K562 (cell line): Measurements from ENCODE around the gene NCCRP1.

ENCODE experiments used
- CTBP1 ChIP-seq: fragments of 450-650 bp; IDR thresholded peaks from 2 replicates; pipeline ENCODE4 v1.6.1; 2016; ENCODE audit warnings: borderline replicate concordance
- HIVEP1 ChIP-seq: fragments of 250-450 bp; sonication (Bioruptor Pico); IDR thresholded peaks from 2 replicates; pipeline ENCODE4 v1.4.0; 2020; ENCODE audit warnings: mild to moderate bottlenecking
- POLR2G ChIP-seq: fragments of 200-400 bp; formaldehyde crosslinking; IDR thresholded peaks from 2 replicates; pipeline ENCODE4 v1.6.1; 2017; ENCODE audit warnings: low read depth, mild to moderate bottlenecking, antibody characterized with exemption, low read length, moderate library complexity
- POU5F1 ChIP-seq: fragments of 150-350 bp; IDR thresholded peaks from 2 replicates; pipeline ENCODE4 v1.6.1; 2014; ENCODE audit warnings: borderline replicate concordance, low read length, low read depth, mild to moderate bottlenecking; ENCODE audit not compliant: partially characterized antibody
- TARDBP ChIP-seq: fragments of 450-650 bp; IDR thresholded peaks from 2 replicates; pipeline ENCODE4 v1.6.1; 2016
- WHSC1 ChIP-seq: IDR thresholded peaks from one replicate; pipeline ENCODE4 v1.6.1; 2012; ENCODE audit warnings: low read length, control low read depth, inconsistent platforms
- XRCC4 ChIP-seq: IDR thresholded peaks from one replicate; pipeline ENCODE4 v1.6.1; 2011; ENCODE audit not compliant: insufficient read depth, insufficient read length; ENCODE audit errors: extremely low read depth
- TF ChIP-seq, protein P1 (sequence below), 3 experiments: IDR thresholded peaks in 2 of 3; conservative IDR thresholded peaks in 1 of 3; 2 replicates each; pipeline ENCODE4 v1.5.1; 2011 to 2012; ENCODE audit warnings: low read length in 3 of 3, mild to moderate bottlenecking in 3 of 3, control low read depth in 2 of 3, improper control_type of control experiment in 1 of 3, inconsistent platforms in 1 of 3, low read depth in 1 of 3, mixed read lengths in 1 of 3, moderate library complexity in 1 of 3; ENCODE audit not compliant: insufficient read depth in 2 of 3

DNA sequence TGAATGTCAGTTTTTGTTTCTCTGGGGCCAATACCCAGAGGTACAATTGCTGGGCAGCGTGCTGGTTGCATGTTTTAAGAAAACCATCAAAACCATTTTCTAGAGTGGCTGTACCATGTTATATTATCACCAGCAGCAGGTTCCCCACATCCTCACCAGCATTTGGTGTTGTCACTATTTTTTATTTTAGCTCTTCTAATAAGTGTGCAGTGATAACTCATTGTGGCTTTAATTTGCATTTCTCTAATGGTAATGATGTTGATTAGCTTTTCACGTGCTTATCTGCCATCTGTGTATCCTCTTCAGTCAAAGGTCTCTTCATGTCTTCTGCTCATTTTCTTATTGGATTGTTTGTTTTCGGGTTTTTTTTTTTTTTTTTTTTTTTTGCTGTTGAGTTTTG, 49.3 kb upstream of the NCCRP1 start:
- TF ChIP-seq POLR2G (no peak), TARDBP (no peak), WHSC1 (no peak), XRCC4 (no peak), HIVEP1 (CRISPR knock-in tag) (no peak), CTBP1 (no peak), POU5F1 (no peak)
- TF ChIP-seq, protein P1, sequence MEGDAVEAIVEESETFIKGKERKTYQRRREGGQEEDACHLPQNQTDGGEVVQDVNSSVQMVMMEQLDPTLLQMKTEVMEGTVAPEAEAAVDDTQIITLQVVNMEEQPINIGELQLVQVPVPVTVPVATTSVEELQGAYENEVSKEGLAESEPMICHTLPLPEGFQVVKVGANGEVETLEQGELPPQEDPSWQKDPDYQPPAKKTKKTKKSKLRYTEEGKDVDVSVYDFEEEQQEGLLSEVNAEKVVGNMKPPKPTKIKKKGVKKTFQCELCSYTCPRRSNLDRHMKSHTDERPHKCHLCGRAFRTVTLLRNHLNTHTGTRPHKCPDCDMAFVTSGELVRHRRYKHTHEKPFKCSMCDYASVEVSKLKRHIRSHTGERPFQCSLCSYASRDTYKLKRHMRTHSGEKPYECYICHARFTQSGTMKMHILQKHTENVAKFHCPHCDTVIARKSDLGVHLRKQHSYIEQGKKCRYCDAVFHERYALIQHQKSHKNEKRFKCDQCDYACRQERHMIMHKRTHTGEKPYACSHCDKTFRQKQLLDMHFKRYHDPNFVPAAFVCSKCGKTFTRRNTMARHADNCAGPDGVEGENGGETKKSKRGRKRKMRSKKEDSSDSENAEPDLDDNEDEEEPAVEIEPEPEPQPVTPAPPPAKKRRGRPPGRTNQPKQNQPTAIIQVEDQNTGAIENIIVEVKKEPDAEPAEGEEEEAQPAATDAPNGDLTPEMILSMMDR (IDR thresholded peaks at IDR 0.05 in 2 of 3, conservative IDR thresholded peaks at IDR 0.05 in 1 of 3; ENCODE audit: insufficient read depth in 2 of 3, low read depth in 1 of 3, low read length in 3 of 3), result no peak
